ENCODE results near the gene ETNK2.
"Not testable (repeated sequence)": the region's sequence is repeated elsewhere in the genome, so short reads cannot be mapped to it uniquely, and the experiment has no call there.

ETNK2 gene

DNA sequence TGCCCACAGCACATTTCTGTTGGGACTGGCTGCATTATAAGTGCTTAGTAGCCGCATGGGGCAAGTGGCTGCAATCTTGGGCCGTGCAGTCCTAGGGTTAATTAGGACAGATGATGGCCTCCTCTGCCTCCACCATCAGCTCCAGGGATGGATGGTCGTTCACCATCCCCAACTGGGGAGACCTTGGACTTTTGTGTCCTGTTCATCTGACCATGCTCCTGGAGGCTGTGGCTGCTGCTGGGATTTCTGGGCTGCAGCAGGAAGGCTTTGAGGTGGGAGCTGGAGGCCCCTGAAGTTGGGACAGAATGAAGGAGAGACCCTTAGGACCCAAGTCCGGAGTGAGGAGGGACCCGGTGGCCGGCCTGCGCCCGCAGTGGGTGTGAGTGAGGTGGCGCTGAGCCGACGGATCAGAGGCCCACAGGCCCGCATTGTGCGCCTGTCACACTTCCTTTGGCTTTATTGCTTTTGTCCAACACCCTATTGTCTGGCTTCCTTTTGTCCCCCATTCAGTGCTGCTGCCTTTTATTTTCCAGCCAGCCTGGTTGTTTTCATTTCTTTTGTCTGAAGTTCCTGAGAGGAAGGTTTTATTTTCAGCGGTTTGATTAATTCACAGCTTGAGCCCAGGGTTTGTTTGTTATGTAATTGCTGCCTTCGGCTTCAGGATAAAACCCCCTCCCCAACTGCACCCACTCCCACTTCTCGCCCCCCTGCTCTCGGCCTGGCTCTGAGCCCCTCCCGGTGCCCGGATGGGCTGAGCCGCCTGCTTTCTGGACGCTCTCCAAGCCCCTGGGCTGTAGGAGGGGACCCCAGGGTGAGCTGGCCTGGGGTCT, 43.3 kb downstream of the ETNK2 start:
- no peaks in the 10 kb centered on the region for H3K36me3 Mint-ChIP-seq
- no peak overlapping the region for H3K4me3 Mint-ChIP-seq
- H3K27me3 Mint-ChIP-seq: no peaks in the 10 kb centered on the region
- no peaks in the 10 kb centered on the region for H3K9me3 Mint-ChIP-seq (ENCODE audit: low read depth)
- H3K27ac Mint-ChIP-seq: no peak overlapping the region
- peaks cover 13% of the 10 kb centered on the region for H3K4me1 Mint-ChIP-seq (ENCODE audit: low read depth)

GRCh38 chr1:204107892-204108291, 44.0 kb downstream of the ETNK2 start:
- Mint-ChIP-seq H3K27me3 (no peaks in the 10 kb centered on the region), H3K27ac (no peak overlapping the region), H3K4me3 (no peak overlapping the region), H3K36me3 (no peaks in the 10 kb centered on the region), H3K4me1 (ENCODE audit: low read depth) (peaks cover 20% of the 10 kb centered on the region), H3K9me3 (ENCODE audit: low read depth) (no peaks in the 10 kb centered on the region)

- H3K27me3 Mint-ChIP-seq: no peaks in the 10 kb centered on the region
- H3K4me1 Mint-ChIP-seq (ENCODE audit: low read depth): peaks cover 30% of the 10 kb centered on the region
- no peaks in the 10 kb centered on the region for H3K36me3 Mint-ChIP-seq
- H3K27ac Mint-ChIP-seq: no peak overlapping the region
- H3K9me3 Mint-ChIP-seq (ENCODE audit: low read depth): no peaks in the 10 kb centered on the region
- no peak overlapping the region for H3K4me3 Mint-ChIP-seq
Observed at GRCh38 chr1:204106825-204107224, 45.0 kb downstream of the ETNK2 start.

DNA sequence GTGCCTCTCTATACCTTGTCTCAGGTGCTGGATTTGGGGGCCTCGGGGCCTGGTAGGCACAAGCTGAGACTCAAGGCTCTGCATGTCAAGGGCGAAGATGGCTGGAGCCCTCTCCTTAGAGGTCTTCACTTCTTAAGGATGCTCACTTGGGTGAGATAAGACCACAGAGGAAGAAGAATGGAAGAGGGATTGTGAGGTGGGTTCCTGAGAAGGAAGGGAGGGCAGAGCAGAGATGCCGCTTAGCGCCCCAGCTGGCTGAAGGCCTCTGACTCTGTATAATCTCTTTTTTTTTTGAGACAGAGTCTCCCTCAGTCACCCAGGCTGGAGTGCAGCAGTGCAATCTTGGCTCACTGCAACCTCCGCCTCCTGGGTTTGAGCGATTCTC, 46.7 kb downstream of the ETNK2 start:
- no peaks in the 10 kb centered on the region for H3K36me3 Mint-ChIP-seq
- H3K27me3 Mint-ChIP-seq: no peaks in the 10 kb centered on the region
- H3K27ac Mint-ChIP-seq: peak overlapping the region; percentile 46
- H3K4me3 Mint-ChIP-seq: peak overlapping the region; percentile 38
- H3K4me1 Mint-ChIP-seq (ENCODE audit: low read depth): peaks cover 30% of the 10 kb centered on the region
- no peaks in the 10 kb centered on the region for H3K9me3 Mint-ChIP-seq (ENCODE audit: low read depth)

GRCh38 chr1:204104331-204105130, 47.3 kb downstream of the ETNK2 start:
- Mint-ChIP-seq H3K27me3 (no peaks in the 10 kb centered on the region), H3K4me1 (ENCODE audit: low read depth) (peaks cover 30% of the 10 kb centered on the region), H3K27ac (peak overlapping the region; percentile 46), H3K4me3 (peak overlapping the region; percentile 38), H3K36me3 (no peaks in the 10 kb centered on the region), H3K9me3 (ENCODE audit: low read depth) (no peaks in the 10 kb centered on the region)

GRCh38 chr1:204103431-204103741, 48.5 kb downstream of the ETNK2 start:
- no peak overlapping the region for H3K4me3 Mint-ChIP-seq

DNA sequence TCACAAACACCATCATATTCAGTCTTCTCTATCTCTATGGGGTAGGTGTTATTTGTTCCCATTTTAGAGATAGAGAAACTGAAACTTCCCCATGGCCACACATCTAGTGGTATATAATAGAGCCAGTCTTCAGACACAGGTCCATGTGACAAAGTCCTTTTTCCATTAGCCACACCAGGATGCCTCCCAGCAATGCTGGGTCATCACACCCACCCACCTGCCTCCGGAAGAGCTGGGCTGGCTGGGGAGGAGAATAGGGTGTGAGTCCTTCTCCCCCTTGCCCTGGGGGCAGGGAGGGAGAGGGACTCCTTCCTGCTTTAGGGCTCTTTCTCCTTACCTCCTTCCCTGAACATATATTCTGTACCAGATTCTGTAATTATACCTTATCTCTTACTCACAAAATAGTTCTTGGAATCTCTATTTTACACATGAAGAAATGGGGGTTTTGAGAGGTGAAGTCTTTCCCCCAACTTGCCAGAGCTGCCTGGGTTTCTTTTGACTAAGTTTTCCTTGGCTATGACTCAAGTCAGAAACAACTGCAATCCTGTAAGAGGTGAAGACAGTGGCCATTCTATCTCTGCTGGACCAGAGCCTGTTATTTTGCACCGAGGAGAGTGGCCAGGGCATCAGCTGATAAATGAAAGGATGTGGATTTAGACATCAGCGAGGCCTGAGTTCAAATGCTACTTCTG, 49.0 kb downstream of the ETNK2 start:
- Mint-ChIP-seq H3K27me3 (no peaks in the 10 kb centered on the region), H3K27ac (peak overlapping the region; percentile 54), H3K4me1 (ENCODE audit: low read depth) (peaks cover 30% of the 10 kb centered on the region), H3K4me3 (peak overlapping the region; percentile 52), H3K36me3 (no peaks in the 10 kb centered on the region), H3K9me3 (ENCODE audit: low read depth) (no peaks in the 10 kb centered on the region)

More at GRCh38 chr1:204103431-204103741, 48.5 kb downstream of the ETNK2 start:
- no peak overlapping the region for H3K27ac Mint-ChIP-seq
- no peaks in the 10 kb centered on the region for H3K36me3 Mint-ChIP-seq
- no peaks in the 10 kb centered on the region for H3K27me3 Mint-ChIP-seq
- H3K9me3 Mint-ChIP-seq (ENCODE audit: low read depth): no peaks in the 10 kb centered on the region
- H3K4me1 Mint-ChIP-seq (ENCODE audit: low read depth): peaks cover 30% of the 10 kb centered on the region

DNA sequence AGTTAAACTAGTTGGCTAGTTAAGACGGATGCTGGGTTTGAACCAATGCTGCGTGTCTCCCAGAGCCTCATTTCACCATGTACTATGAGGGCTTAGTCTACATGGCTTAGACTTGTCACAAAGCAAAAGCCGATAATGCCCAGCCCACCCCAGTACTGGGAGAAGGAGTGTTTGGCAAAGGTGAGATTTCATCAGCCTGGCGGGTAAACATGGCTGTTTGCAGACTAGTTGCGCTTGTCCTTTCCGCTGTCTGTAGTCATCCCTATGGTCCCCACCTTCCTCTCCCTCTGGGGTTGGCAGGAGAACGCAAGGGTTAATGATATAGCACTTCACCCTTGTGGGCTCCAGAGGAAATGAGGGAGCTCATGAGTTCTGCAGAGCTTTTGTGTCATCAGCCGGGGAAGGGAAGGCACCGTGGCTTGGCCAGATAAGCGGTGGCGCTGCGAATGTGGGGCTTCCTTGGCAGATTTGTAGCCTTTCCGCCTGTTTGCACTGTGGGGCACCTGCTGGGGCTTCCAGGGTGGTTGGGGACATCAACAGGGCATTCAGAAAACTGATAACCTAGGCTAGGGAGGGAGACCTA, 49.7 kb downstream of the ETNK2 start:
- Mint-ChIP-seq H3K27ac (peak overlapping the region; percentile 54), H3K4me1 (ENCODE audit: low read depth) (peaks cover 30% of the 10 kb centered on the region)

GRCh38 chr1:204099754-204100153, 52.1 kb downstream of the ETNK2 start:
- H3K36me3 Mint-ChIP-seq; H3K9me3 Mint-ChIP-seq (ENCODE audit: low read depth); H3K4me3 Mint-ChIP-seq; H3K27me3 Mint-ChIP-seq; H3K27ac Mint-ChIP-seq: not testable (repeated sequence)
- H3K4me1 Mint-ChIP-seq (ENCODE audit: low read depth): peaks cover 23% of the 10 kb centered on the region

More for the DNA sequence above, 49.7 kb downstream of the ETNK2 start:
- H3K27me3 Mint-ChIP-seq: no peaks in the 10 kb centered on the region
- H3K36me3 Mint-ChIP-seq: no peaks in the 10 kb centered on the region
- H3K9me3 Mint-ChIP-seq (ENCODE audit: low read depth): no peaks in the 10 kb centered on the region
- peak overlapping the region; percentile 54 for H3K4me3 Mint-ChIP-seq

GRCh38 chr1:204098683-204099082, 53.2 kb downstream of the ETNK2 start:
- H3K4me1 Mint-ChIP-seq (ENCODE audit: low read depth): peaks cover 17% of the 10 kb centered on the region
- H3K4me3 Mint-ChIP-seq: no peak overlapping the region
- H3K27ac Mint-ChIP-seq: no peak overlapping the region
- H3K27me3 Mint-ChIP-seq: no peaks in the 10 kb centered on the region
- H3K9me3 Mint-ChIP-seq (ENCODE audit: low read depth): no peaks in the 10 kb centered on the region
- no peaks in the 10 kb centered on the region for H3K36me3 Mint-ChIP-seq

- no peaks in the 10 kb centered on the region for H3K36me3 Mint-ChIP-seq
- no peak overlapping the region for H3K4me3 Mint-ChIP-seq
- H3K9me3 Mint-ChIP-seq (ENCODE audit: low read depth): no peaks in the 10 kb centered on the region
- H3K27me3 Mint-ChIP-seq: no peaks in the 10 kb centered on the region
- H3K4me1 Mint-ChIP-seq (ENCODE audit: low read depth): peaks cover under 1% of the 10 kb centered on the region
- peak overlapping the region; percentile 2 for H3K27ac Mint-ChIP-seq
Observed at GRCh38 chr1:204096931-204097330, 54.9 kb downstream of the ETNK2 start.

- Mint-ChIP-seq H3K9me3 (ENCODE audit: low read depth) (no peaks in the 10 kb centered on the region), H3K36me3 (no peaks in the 10 kb centered on the region), H3K27me3 (no peaks in the 10 kb centered on the region), H3K4me1 (ENCODE audit: low read depth) (no peaks in the 10 kb centered on the region), H3K4me3 (no peak overlapping the region), H3K27ac (no peak overlapping the region)
Observed at GRCh38 chr1:204094856-204095634, 56.8 kb downstream of the ETNK2 start.

GRCh38 chr1:204094313-204094729, 57.5 kb downstream of the ETNK2 start:
- Mint-ChIP-seq H3K27ac (no peak overlapping the region), H3K4me1 (ENCODE audit: low read depth) (no peaks in the 10 kb centered on the region), H3K4me3 (no peak overlapping the region), H3K36me3 (no peaks in the 10 kb centered on the region), H3K27me3 (no peaks in the 10 kb centered on the region), H3K9me3 (ENCODE audit: low read depth) (no peaks in the 10 kb centered on the region)

DNA sequence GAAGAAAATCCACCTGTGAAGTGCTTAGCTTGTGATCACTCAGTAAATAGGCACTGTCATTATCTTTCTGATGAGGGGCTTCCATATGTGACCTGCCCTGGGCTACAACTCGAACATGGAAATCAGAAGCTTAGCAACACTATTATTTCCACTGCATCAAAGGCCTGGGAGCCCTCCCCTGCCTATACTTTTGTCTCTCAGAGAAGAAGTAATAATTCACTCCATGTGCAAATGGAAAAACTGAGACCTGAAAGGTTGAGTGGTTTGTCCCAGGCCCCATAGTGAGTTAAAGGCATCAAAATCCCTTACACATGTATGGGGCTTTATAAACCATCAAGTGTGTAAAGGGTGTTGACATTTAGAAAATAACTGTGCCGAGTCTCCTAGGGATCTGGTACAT, 58.1 kb downstream of the ETNK2 start:
- Mint-ChIP-seq H3K36me3 (no peaks in the 10 kb centered on the region), H3K9me3 (ENCODE audit: low read depth) (no peaks in the 10 kb centered on the region), H3K27me3 (no peaks in the 10 kb centered on the region), H3K4me1 (ENCODE audit: low read depth) (no peaks in the 10 kb centered on the region), H3K4me3 (no peak overlapping the region), H3K27ac (no peak overlapping the region)
